B cell (primary cell): ENCODE measurements around the gene ARSJ. TPM values are rescaled to one million over a fixed set of nuclear protein-coding genes. Genes with fewer than 3 reads are reported as not detected.

Experiments used
- ATAC-seq: fragments of 200-7000 bp; cut with Tn5 transposase; one replicate; pipeline ENCODE4 v1.10.0; 2021; ENCODE audit warnings: low read depth, mild to moderate bottlenecking, moderate number of reproducible peaks, moderate library complexity
- CTCF ChIA-PET: fragments of 350-600 bp; sonication (Branson Sonifier 250); formaldehyde crosslinking; loops from one replicate; lab custom pipeline; 2021; ENCODE audit warnings: antibody characterized with exemption, inconsistent platforms; lab: Charles Lee
- POLR2A ChIA-PET: fragments of 350-600 bp; sonication (Branson Sonifier 250); formaldehyde crosslinking; loops from one replicate; lab custom pipeline; 2021; ENCODE audit warnings: antibody characterized with exemption; lab: Charles Lee
- DNase-seq: peaks from one replicate; pipeline ENCODE4 v3.0.0; 2013
- H2AFZ ChIP-seq: 2 replicates; pipeline ENCODE4 v1.6.1; 2012; ENCODE audit warnings: mild to moderate bottlenecking, low read depth, low read length; ENCODE audit not compliant: insufficient read depth, poor library complexity, severe bottlenecking
- H3K27ac ChIP-seq, 2 donors: 1 replicate in 1 of 2; 2 replicates in 1 of 2; pipeline ENCODE4 v1.5.1; 2012 to 2013; ENCODE audit warnings: low read length in 2 of 2, mild to moderate bottlenecking in 2 of 2, moderate library complexity in 1 of 2
- H3K27me3 ChIP-seq, 4 experiments: fragments of 200-600 bp in 1 of 4; sonication (generic) in 1 of 4; replicated peaks in 1 of 4; 1 replicate in 2 of 4; 2 replicates in 2 of 4; pipeline versions ENCODE4 v1.6.1 to v1.7.0; 2013 to 2016; ENCODE audit warnings: low read length in 3 of 4, mild to moderate bottlenecking in 2 of 4, mixed read lengths in 1 of 4, moderate library complexity in 1 of 4; ENCODE audit not compliant: insufficient read depth in 4 of 4, control insufficient read depth in 3 of 4; ENCODE audit errors: control extremely low read depth in 1 of 4
- H3K36me3 ChIP-seq, 2 experiments: replicated peaks in 1 of 2; 1 replicate in 1 of 2; 2 replicates in 1 of 2; pipeline versions ENCODE4 v1.6.1 to v1.7.1; 2013; ENCODE audit warnings: low read length in 1 of 2; ENCODE audit not compliant: insufficient read depth in 2 of 2, control insufficient read depth in 1 of 2; ENCODE audit errors: control extremely low read depth in 1 of 2, extremely low read depth in 1 of 2
- H3K4me1 ChIP-seq, 2 donors: fragments of 200-600 bp in 1 of 2; sonication (generic) in 1 of 2; 1 replicate in 1 of 2; 2 replicates in 1 of 2; pipeline versions ENCODE4 v1.5.1 to v1.6.1; 2013 to 2017; ENCODE audit warnings: low read length in 2 of 2; ENCODE audit not compliant: control insufficient read depth in 2 of 2, insufficient read depth in 2 of 2
- H3K4me2 ChIP-seq: replicated peaks from 2 replicates; pipeline ENCODE3; 2012; ENCODE audit warnings: mild to moderate bottlenecking, low read depth, low read length; ENCODE audit not compliant: poor library complexity, severe bottlenecking
- H3K4me3 ChIP-seq, 5 experiments: fragments of 200-600 bp in 1 of 5; sonication (generic) in 1 of 5; 1 replicate in 3 of 5; 2 replicates in 2 of 5; pipeline versions ENCODE4 v1.5.1 to v1.7.0; 2011 to 2016; ENCODE audit warnings: low read length in 4 of 5, mild to moderate bottlenecking in 4 of 5, low read depth in 2 of 5, control low read depth in 1 of 5, moderate library complexity in 1 of 5; ENCODE audit not compliant: insufficient read depth in 1 of 5; ENCODE audit errors: control extremely low read depth in 1 of 5, extremely low read depth in 1 of 5
- H3K79me2 ChIP-seq: fragments of 200-600 bp; sonication (generic); one replicate; pipeline ENCODE4 v1.6.0; 2016; ENCODE audit warnings: low read length; ENCODE audit not compliant: control insufficient read depth, insufficient read depth
- H3K9ac ChIP-seq: fragments of 200-600 bp; sonication (generic); 2 replicates; pipeline ENCODE4 v1.6.1; 2017; ENCODE audit warnings: mild to moderate bottlenecking, low read length, moderate library complexity
- H3K9me3 ChIP-seq, 3 donors: one replicate each; pipeline versions ENCODE4 v1.6.1 to v1.7.1; 2013; ENCODE audit warnings: low read length in 2 of 3; ENCODE audit not compliant: control insufficient read depth in 2 of 3, insufficient read depth in 1 of 3; ENCODE audit errors: control extremely low read depth in 1 of 3
- H4K20me1 ChIP-seq: 2 replicates; pipeline ENCODE4 v1.6.0; 2012; ENCODE audit warnings: mild to moderate bottlenecking, low read length; ENCODE audit not compliant: insufficient read depth, control insufficient read depth, poor library complexity, severe bottlenecking
- H3K27ac Mint-ChIP-seq: one replicate; pipeline ENCODE4 v1.8.0; 2021; ENCODE audit warnings: mixed read lengths
- H3K27me3 Mint-ChIP-seq: one replicate; pipeline ENCODE4 v1.8.0; 2021; ENCODE audit warnings: mixed read lengths
- H3K4me1 Mint-ChIP-seq: one replicate; pipeline ENCODE4 v1.8.0; 2021; ENCODE audit warnings: mixed read lengths
- H3K4me3 Mint-ChIP-seq: one replicate; pipeline ENCODE4 v1.8.0; 2021; ENCODE audit warnings: mixed read lengths
- H3K9me3 Mint-ChIP-seq: one replicate; pipeline ENCODE4 v1.8.0; 2022; ENCODE audit warnings: mixed read lengths; ENCODE audit not compliant: insufficient read depth
- EZH2 ChIP-seq: IDR thresholded peaks from 2 replicates; pipeline ENCODE4 v1.6.1; 2012; ENCODE audit warnings: borderline replicate concordance, low read depth, mild to moderate bottlenecking, moderate library complexity, low read length; ENCODE audit not compliant: insufficient read depth, poor library complexity, severe bottlenecking
- WGBS: methylation state at CpG from one replicate; pipeline ENCODE4 v1.1.5; 2013; ENCODE audit warnings: missing lambda C conversion rate; ENCODE audit not compliant: insufficient coverage; 5-methylcytosine and 5-hydroxymethylcytosine counted together
- intact Hi-C: fragments of 100-400 bp; cut with micrococcal nuclease; formaldehyde crosslinking; loops from one replicate; pipeline ENCODE4 v1.10.0; 2022
- polyA plus RNA-seq: library from polyadenylated mRNA; depleted of rRNA; stranded (reverse); fragments of >200 nt; gene quantifications from 2 replicates; pipeline ENCODE4 v1.2.3, GENCODE V29; 2012
- total RNA-seq, 2 donors: library from RNA; stranded (reverse); fragments of 120-200 nt in 1 of 2; gene quantifications; 1 replicate in 1 of 2; 2 replicates in 1 of 2; pipeline versions ENCODE4 v1.2.3 to v1.2.4, GENCODE V29; 2013 to 2022
- TF ChIP-seq, protein P1 (sequence below): fragments of 200-600 bp; IDR thresholded peaks from one replicate; pipeline ENCODE4 v1.8.0; 2022; ENCODE audit warnings: antibody characterized with exemption, mild to moderate bottlenecking

The ARSJ gene
- total and polyA plus RNA-seq, 2 donors (not counting 1 experiment from before 2014, with no cell fraction given), result not detected

DNA sequence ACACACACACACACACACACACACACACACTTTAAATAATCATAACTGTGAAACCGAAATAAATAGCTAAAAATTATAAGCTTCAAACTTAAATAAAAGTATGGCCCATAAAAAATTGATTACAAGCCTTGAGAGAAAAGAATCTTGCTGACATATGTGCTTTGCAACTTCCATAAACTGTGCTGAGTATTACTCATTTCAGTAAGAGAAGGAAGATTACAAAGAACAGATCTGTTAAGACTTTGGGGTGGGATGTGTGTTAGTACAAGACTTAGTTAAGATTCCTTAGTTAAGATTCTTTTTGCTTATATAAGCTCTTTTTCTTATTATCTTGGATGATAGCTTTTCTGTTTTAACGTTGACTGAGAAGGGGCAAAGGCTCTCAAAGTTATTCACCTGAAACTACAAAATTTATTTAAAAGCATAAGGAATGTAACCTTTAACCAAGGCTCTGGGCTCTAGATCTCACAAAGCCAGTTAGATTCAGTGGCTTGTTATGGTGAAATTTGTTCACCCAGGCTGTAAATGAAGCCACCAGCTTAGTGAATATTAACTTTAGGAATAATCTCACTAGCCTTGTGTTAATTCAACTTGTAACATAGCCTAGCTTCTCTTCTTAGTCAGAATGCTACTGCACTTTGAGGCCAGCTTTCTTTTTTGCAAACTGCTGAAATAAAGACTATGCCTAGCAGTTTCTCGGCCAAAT, 58.2 kb downstream of the ARSJ start:
- Histone ChIP-seq H3K9ac (no peak overlapping the region), H3K36me3 (no peaks in the 10 kb centered on the region), H3K79me2 (no peaks in the 10 kb centered on the region), H3K27me3 (peaks cover 0 to 3% (median 0%) of the 10 kb centered on the region in 4 experiments), H2AFZ (no peak overlapping the region), H4K20me1 (no peaks in the 10 kb centered on the region), H3K9me3 (no peaks in the 10 kb centered on the region), H3K27ac (no peak overlapping the region), H3K4me2 (no peak overlapping the region), H3K4me1 (no peaks in the 10 kb centered on the region), H3K4me3 (no peak overlapping the region)
- Mint-ChIP-seq H3K9me3 (no peaks in the 10 kb centered on the region), H3K4me1 (no peaks in the 10 kb centered on the region), H3K4me3 (no peak overlapping the region), H3K27me3 (peaks cover 4% of the 10 kb centered on the region), H3K27ac (no peak overlapping the region)
- intact Hi-C loops, result no loop called here
- DNase-seq (no peak), ATAC-seq (no peak)
- CTCF ChIA-PET, result no interaction called here
- 80% methylated on average over 1 of the region's 3 CpGs for WGBS
- POLR2A ChIA-PET, result no interaction called here
- no peak for TF ChIP-seq EZH2
- TF ChIP-seq, protein P1, sequence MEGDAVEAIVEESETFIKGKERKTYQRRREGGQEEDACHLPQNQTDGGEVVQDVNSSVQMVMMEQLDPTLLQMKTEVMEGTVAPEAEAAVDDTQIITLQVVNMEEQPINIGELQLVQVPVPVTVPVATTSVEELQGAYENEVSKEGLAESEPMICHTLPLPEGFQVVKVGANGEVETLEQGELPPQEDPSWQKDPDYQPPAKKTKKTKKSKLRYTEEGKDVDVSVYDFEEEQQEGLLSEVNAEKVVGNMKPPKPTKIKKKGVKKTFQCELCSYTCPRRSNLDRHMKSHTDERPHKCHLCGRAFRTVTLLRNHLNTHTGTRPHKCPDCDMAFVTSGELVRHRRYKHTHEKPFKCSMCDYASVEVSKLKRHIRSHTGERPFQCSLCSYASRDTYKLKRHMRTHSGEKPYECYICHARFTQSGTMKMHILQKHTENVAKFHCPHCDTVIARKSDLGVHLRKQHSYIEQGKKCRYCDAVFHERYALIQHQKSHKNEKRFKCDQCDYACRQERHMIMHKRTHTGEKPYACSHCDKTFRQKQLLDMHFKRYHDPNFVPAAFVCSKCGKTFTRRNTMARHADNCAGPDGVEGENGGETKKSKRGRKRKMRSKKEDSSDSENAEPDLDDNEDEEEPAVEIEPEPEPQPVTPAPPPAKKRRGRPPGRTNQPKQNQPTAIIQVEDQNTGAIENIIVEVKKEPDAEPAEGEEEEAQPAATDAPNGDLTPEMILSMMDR, result no peak

DNA sequence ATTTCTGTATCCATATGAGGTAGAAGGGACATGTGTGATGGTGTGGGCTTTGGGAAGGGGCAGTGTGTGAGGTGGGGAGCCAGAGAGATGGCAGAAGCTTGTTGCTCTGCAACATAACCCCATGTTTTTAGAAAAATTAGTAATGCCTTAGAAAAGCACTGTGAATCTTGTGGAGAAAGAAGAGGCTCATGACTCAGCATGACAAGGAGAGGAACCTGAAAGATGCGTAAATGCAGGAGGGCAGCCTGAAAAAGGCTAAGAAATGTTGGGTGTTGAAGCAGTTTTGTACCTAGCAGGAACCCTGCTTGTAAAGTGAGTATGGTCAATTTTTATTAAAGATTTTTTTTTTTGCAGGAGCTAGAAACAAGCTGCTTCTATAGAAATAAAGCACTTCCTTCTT, 59.8 kb downstream of the ARSJ start:
- Histone ChIP-seq H3K27me3 (peaks cover 0 to 3% (median 0%) of the 10 kb centered on the region in 4 experiments), H3K9ac (no peak overlapping the region), H3K79me2 (no peaks in the 10 kb centered on the region), H3K4me3 (no peak overlapping the region), H3K27ac (no peak overlapping the region), H3K9me3 (no peaks in the 10 kb centered on the region), H3K4me1 (no peaks in the 10 kb centered on the region), H2AFZ (no peak overlapping the region), H4K20me1 (no peaks in the 10 kb centered on the region), H3K4me2 (no peak overlapping the region), H3K36me3 (no peaks in the 10 kb centered on the region)
- 100% methylated on average over 1 of the region's 1 CpG for WGBS
- no peaks in the 10 kb centered on the region for H3K4me1 Mint-ChIP-seq
- no peaks in the 10 kb centered on the region for H3K9me3 Mint-ChIP-seq
- H3K4me3 Mint-ChIP-seq, result no peak overlapping the region
- intact Hi-C loops, result no loop called here
- ChIA-PET CTCF (no interaction called here), POLR2A (no interaction called here)
- H3K27me3 Mint-ChIP-seq, result peaks cover 4% of the 10 kb centered on the region
- no peak overlapping the region for H3K27ac Mint-ChIP-seq
- DNase-seq (no peak), ATAC-seq (no peak)
- no peak for TF ChIP-seq EZH2
- TF ChIP-seq, protein P1, result no peak
